Measurements from ENCODE around the gene NKX1-2. TPM values are rescaled to one million over a fixed set of nuclear protein-coding genes. Genes with fewer than 3 reads are reported as not detected.

NKX1-2 gene
- total and polyA plus RNA-seq, 2 of the 8 experiments (the other 6 are each of a cell fraction or from before 2014, with no cell fraction given): 12.7 to 34.9 TPM

- POLR2A ChIA-PET (ENCODE audit: partially characterized antibody): interaction anchor here (0.7 to 2.2 kb wide), 2 partner anchors 10 to 346 kb away, joined by 3 to 7 read pairs; no protein-coding TSS in a partner anchor
- no peak overlapping the region; a peak in 1 of 7 replicates for H3K9ac ChIP-seq (replicated peaks in 1 of 4; ENCODE audit: extremely low read depth in 1 of 4, low read depth in 3 of 4, low read length in 3 of 4)
- peaks cover 0 to 5% (median 0%) of the 10 kb centered on the region in 4 experiments; a peak in 2 of 8 replicates for H3K36me3 ChIP-seq (ENCODE audit: control insufficient read depth in 2 of 4, insufficient read depth in 4 of 4, low read length in 3 of 4)
- no peak overlapping the region for H2BK12ac ChIP-seq (ENCODE audit: low read depth, low read length)
- H3K14ac ChIP-seq (ENCODE audit: insufficient read length): no peak overlapping the region
- no peak overlapping the region for H3K4me2 ChIP-seq (ENCODE audit: insufficient read depth in 1 of 2, low read depth in 2 of 2, low read length in 2 of 2)
- no peaks in the 10 kb centered on the region for H3K9me3 ChIP-seq (ENCODE audit: insufficient read depth in 2 of 2, low read depth in 1 of 2, low read length in 1 of 2)
- H3K4me3 ChIP-seq (ENCODE audit: extremely low read depth in 1 of 4, insufficient read depth in 2 of 4, low read depth in 3 of 4, low read length in 4 of 4): no peak overlapping the region
- peaks cover 0 to 2% (median 0%) of the 10 kb centered on the region in 4 experiments; a peak in 1 of 7 replicates for H3K27me3 ChIP-seq (replicated peaks in 1 of 4; ENCODE audit: control insufficient read depth in 3 of 4, extremely low read depth in 1 of 4, insufficient read depth in 3 of 4, low read length in 3 of 4)
- H3K4me1 ChIP-seq (replicated peaks in 1 of 4; ENCODE audit: control insufficient read depth in 3 of 4, insufficient read depth in 4 of 4, low read length in 3 of 4): peaks cover 0 to 2% (median 2%) of the 10 kb centered on the region in 4 experiments; a peak in 3 of 7 replicates
- no peak overlapping the region for H2BK120ac ChIP-seq (replicated peaks; ENCODE audit: low read depth, low read length)
- H2BK15ac ChIP-seq (ENCODE audit: low read length): no peak overlapping the region
- 90% methylated on average over 4 of the region's 4 CpGs; no CpG with 5 or more reads in 1 of the 2 experiments for WGBS, 2 experiments (ENCODE audit: extremely low coverage in 1 of 2, insufficient coverage in 1 of 2, insufficient read length in 1 of 2, insufficient replicate concordance in 2 of 2, low coverage in 1 of 2, low lambda C conversion rate in 2 of 2, missing lambda C conversion rate in 1 of 2)
- no peak overlapping the region for H2AK5ac ChIP-seq (ENCODE audit: low read depth, low read length)
- no peak overlapping the region for H3K56ac ChIP-seq (replicated peaks; ENCODE audit: insufficient read length, low read depth, low read length)
- no peak overlapping the region for H2AFZ ChIP-seq (ENCODE audit: low read length)
- H4K8ac ChIP-seq (ENCODE audit: extremely low read depth, insufficient read depth, low read length): no peak overlapping the region
- no peak overlapping the region for H3K18ac ChIP-seq (ENCODE audit: extremely low read depth, low read length)
- H3K79me1 ChIP-seq (ENCODE audit: low read depth, low read length): no peaks in the 10 kb centered on the region; the same call in 1 of the 2 replicates
- H4K5ac ChIP-seq (ENCODE audit: insufficient read length, low read depth, low read length): no peak overlapping the region
- no peak overlapping the region for H2BK20ac ChIP-seq (ENCODE audit: low read length)
- no peak overlapping the region for H3K23ac ChIP-seq (ENCODE audit: insufficient read length)
- no peak for FAIRE-seq
- no peak overlapping the region for H3K4ac ChIP-seq (replicated peaks; ENCODE audit: insufficient read length, low read depth, low read length)
- H4K91ac ChIP-seq (replicated peaks; ENCODE audit: insufficient read length, low read length): no peak overlapping the region
- H4K20me1 ChIP-seq (replicated peaks in 1 of 2; ENCODE audit: control insufficient read depth in 1 of 2, insufficient read depth in 2 of 2, low read length in 2 of 2): peaks cover 0 to 5% of the 10 kb centered on the region in 2 experiments
- no peak overlapping the region for H3K27ac ChIP-seq (ENCODE audit: low read depth, low read length)
- DNase-seq (ENCODE audit: low read depth in 1 of 2, low spot score in 2 of 2): no peak
- peaks cover 7% of the 10 kb centered on the region; the same call in 1 of the 2 replicates for H3K23me2 ChIP-seq (ENCODE audit: low read depth, low read length)
- peaks cover 2 to 57% of the 10 kb centered on the region in 2 experiments for H3K79me2 ChIP-seq (ENCODE audit: control insufficient read depth in 1 of 2, insufficient read depth in 2 of 2, low read length in 2 of 2)
- CTCF ChIA-PET (ENCODE audit: partially characterized antibody): interaction anchor here (0.6 to 4.3 kb wide), 3 partner anchors 10 to 420 kb away, joined by 3 to 20 read pairs (median 4); no protein-coding TSS in a partner anchor
- no peak overlapping the region for H2BK5ac ChIP-seq (ENCODE audit: low read depth, low read length)
- TF ChIP-seq PHF8 (conservative IDR thresholded peaks at IDR 0.05; ENCODE audit: low read depth, low read length) (no peak), TEAD4 (IDR thresholded peaks at IDR 0.05; ENCODE audit: low read depth, low read length) (no peak), BACH1 (IDR thresholded peaks at IDR 0.05; ENCODE audit: low read length) (no peak), RAD21 (IDR thresholded peaks at IDR 0.05 in 1 of 2, conservative IDR thresholded peaks at IDR 0.05 in 1 of 2; ENCODE audit: low read depth in 2 of 2, low read length in 2 of 2) (no peak), TBP (IDR thresholded peaks at IDR 0.05; ENCODE audit: low read depth, low read length) (no peak), EP300 (IDR thresholded peaks at IDR 0.05; ENCODE audit: borderline replicate concordance in 1 of 2, low read depth in 2 of 2, low read length in 2 of 2) (no peak), CTCF (IDR thresholded peaks at IDR 0.05; ENCODE audit: control extremely low read depth in 1 of 3, insufficient read depth in 1 of 3, low read depth in 1 of 3, low read length in 3 of 3) (no peak), POLR2AphosphoS5 (IDR thresholded peaks at IDR 0.05; ENCODE audit: low read depth, low read length) (no peak), E2F6 (IDR thresholded peaks at IDR 0.05) (no peak), CBX5 (IDR thresholded peaks at IDR 0.05; ENCODE audit: low read depth, low read length) (no peak)
Measured at GRCh38 chr10:124414076-124414475, 35.8 kb downstream of the NKX1-2 start.

All from H1 (cell line).